T-helper 17 cell (primary cell): ENCODE results near the gene RGS12. TPM values are rescaled to one million over a fixed set of nuclear protein-coding genes. Genes with fewer than 3 reads are reported as not detected.

Source experiments
- ATAC-seq: fragments of 150-1000 bp; cut with Tn5 transposase; 2 replicates; pipeline ENCODE4 v1.10.0; 2021; ENCODE audit warnings: mild to moderate bottlenecking, moderate library complexity
- DNase-seq, 3 donors: peaks; one replicate each; pipeline versions ENCODE4 v3.0.0 to v3.0.0-alpha.2; 2020 to 2021
- H3K9me3 ChIP-seq: one replicate; pipeline ENCODE4 v1.7.0; 2013; ENCODE audit warnings: low read length, mild to moderate bottlenecking; ENCODE audit not compliant: control insufficient read depth, poor library complexity, severe bottlenecking
- H3K27ac Mint-ChIP-seq: one replicate; pipeline ENCODE4 v1.8.0; 2022; ENCODE audit warnings: mild to moderate bottlenecking, moderate library complexity, mixed read lengths
- H3K27me3 Mint-ChIP-seq: one replicate; pipeline ENCODE4 v1.8.0; 2022; ENCODE audit warnings: mixed read lengths
- H3K36me3 Mint-ChIP-seq: one replicate; pipeline ENCODE4 v1.8.0; 2022; ENCODE audit warnings: low read depth, mixed read lengths
- H3K4me1 Mint-ChIP-seq: one replicate; pipeline ENCODE4 v1.8.0; 2022; ENCODE audit warnings: mild to moderate bottlenecking, mixed read lengths
- H3K4me3 Mint-ChIP-seq: one replicate; pipeline ENCODE4 v1.8.0; 2022; ENCODE audit warnings: mild to moderate bottlenecking, moderate library complexity, mixed read lengths
- total RNA-seq, 4 donors: library from RNA in 2 of 4; stranded (reverse) in 2 of 4; gene quantifications; one replicate each; pipeline ENCODE4 v1.2.3 and lab custom pipeline; 2022 to 2026

The RGS12 gene
- total RNA-seq, 2 donors from 2014 or later = 4.0 to 5.0 TPM

GRCh38 chr4:3310301-3311094, 17.7 kb downstream of the RGS12 start:
- H3K9me3 ChIP-seq = no peaks in the 10 kb centered on the region
- DNase-seq (peak in 1 of 3 donors; percentile 6), ATAC-seq (no peak)
- peaks cover 7% of the 10 kb centered on the region for H3K4me1 Mint-ChIP-seq
- no peak overlapping the region for H3K4me3 Mint-ChIP-seq
- no peaks in the 10 kb centered on the region for H3K36me3 Mint-ChIP-seq
- no peaks in the 10 kb centered on the region for H3K27me3 Mint-ChIP-seq
- no peak overlapping the region for H3K27ac Mint-ChIP-seq

DNA sequence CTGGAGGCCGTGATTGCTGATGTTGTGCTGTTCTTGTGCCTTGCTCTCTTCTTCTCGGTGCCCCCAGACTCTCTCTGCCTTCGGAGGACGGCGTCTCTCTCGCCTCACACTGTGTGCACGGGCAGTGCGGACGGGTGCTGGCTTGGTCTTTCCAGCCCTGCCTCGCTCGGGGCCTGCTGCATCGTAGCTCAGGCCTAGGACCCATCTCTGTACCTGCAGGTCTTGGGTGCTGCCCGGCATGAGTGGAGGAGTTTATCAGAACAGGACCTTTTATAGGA, 18.2 kb downstream of the RGS12 start:
- H3K9me3 ChIP-seq = no peaks in the 10 kb centered on the region
- ATAC-seq = no peak
- H3K27ac Mint-ChIP-seq = no peak overlapping the region
- H3K4me1 Mint-ChIP-seq = peaks cover 6% of the 10 kb centered on the region
- no peak overlapping the region for H3K4me3 Mint-ChIP-seq
- DNase-seq = peak in 1 of 3 donors; percentile 4
- H3K27me3 Mint-ChIP-seq = no peaks in the 10 kb centered on the region
- no peaks in the 10 kb centered on the region for H3K36me3 Mint-ChIP-seq

DNA sequence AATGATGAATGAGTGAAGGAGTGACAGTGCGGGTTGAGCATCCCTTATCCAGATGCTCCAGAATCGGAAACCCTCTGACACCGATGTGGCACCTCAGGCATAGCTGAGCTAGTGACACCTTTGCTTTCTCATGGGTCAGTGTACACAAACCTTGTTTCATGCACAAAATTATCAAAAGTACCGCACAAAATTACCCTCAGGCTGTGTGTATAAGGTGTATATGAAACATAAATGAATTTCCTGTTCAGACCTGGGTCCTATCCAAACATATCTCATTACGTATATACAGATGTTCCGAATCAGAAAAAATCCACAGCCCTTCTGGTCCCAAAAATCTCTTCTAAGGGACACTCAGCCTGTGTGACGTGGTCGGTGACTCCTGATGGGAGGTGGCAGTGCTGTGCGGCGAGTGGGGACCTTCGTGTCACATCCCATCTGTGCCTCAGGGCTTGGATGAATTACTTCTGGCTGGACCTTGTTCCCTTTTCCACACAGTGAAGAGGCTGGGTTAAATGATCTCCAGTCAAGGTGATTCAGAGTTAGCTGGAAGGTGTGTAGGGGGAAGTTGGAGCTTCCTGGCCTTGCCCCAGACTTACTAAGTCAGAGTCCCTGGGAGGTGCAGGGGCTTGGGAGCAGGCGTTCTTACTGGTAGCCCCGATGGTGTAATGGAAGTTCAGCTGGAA, 18.8 kb downstream of the RGS12 start:
- peaks cover 4% of the 10 kb centered on the region for H3K4me1 Mint-ChIP-seq
- H3K27me3 Mint-ChIP-seq = no peaks in the 10 kb centered on the region
- H3K36me3 Mint-ChIP-seq = no peaks in the 10 kb centered on the region
- DNase-seq (no peak), ATAC-seq (no peak)
- H3K27ac Mint-ChIP-seq = no peak overlapping the region
- H3K9me3 ChIP-seq = no peaks in the 10 kb centered on the region
- H3K4me3 Mint-ChIP-seq = no peak overlapping the region

- Mint-ChIP-seq H3K27ac (peak overlapping the region; percentile 14), H3K27me3 (no peaks in the 10 kb centered on the region), H3K36me3 (no peaks in the 10 kb centered on the region), H3K4me1 (peaks cover 4% of the 10 kb centered on the region), H3K4me3 (no peak overlapping the region)
- DNase-seq = no peak
- H3K9me3 ChIP-seq = no peaks in the 10 kb centered on the region
- ATAC-seq = no peak
Observed at GRCh38 chr4:3312362-3312761, 19.5 kb downstream of the RGS12 start.

DNA sequence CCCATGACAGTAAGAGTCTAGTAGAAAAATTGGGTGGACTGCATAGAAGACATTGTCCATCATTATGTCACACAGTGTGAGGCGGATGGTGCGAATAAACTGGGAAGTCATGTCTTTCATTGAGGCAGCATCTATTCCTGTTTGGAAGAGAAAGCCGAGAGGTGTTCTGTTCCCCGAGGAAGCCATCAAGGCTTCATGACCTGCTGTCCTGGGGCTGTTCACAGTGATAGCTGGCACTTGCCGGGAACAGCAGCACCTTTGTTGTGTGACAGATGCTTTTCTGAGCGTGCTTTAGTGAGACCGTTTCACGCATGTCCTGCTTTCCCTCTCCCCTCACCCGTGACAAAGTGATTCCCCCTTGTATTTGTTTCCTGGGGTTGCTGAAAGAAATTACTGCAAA, 20.3 kb downstream of the RGS12 start:
- Mint-ChIP-seq H3K36me3 (no peaks in the 10 kb centered on the region), H3K4me1 (peaks cover 4% of the 10 kb centered on the region), H3K27ac (no peak overlapping the region), H3K4me3 (no peak overlapping the region), H3K27me3 (no peaks in the 10 kb centered on the region)
- DNase-seq (no peak), ATAC-seq (no peak)
- H3K9me3 ChIP-seq = no peaks in the 10 kb centered on the region

- no peaks in the 10 kb centered on the region for H3K36me3 Mint-ChIP-seq
- H3K27me3 Mint-ChIP-seq = no peaks in the 10 kb centered on the region
- ATAC-seq = no peak
- peak overlapping the region; percentile 7 for H3K4me3 Mint-ChIP-seq
- no peak overlapping the region for H3K27ac Mint-ChIP-seq
- H3K9me3 ChIP-seq = no peaks in the 10 kb centered on the region
- no peak for DNase-seq
- peaks cover 2% of the 10 kb centered on the region for H3K4me1 Mint-ChIP-seq
Observed at GRCh38 chr4:3313556-3314228, 20.9 kb downstream of the RGS12 start.

DNA sequence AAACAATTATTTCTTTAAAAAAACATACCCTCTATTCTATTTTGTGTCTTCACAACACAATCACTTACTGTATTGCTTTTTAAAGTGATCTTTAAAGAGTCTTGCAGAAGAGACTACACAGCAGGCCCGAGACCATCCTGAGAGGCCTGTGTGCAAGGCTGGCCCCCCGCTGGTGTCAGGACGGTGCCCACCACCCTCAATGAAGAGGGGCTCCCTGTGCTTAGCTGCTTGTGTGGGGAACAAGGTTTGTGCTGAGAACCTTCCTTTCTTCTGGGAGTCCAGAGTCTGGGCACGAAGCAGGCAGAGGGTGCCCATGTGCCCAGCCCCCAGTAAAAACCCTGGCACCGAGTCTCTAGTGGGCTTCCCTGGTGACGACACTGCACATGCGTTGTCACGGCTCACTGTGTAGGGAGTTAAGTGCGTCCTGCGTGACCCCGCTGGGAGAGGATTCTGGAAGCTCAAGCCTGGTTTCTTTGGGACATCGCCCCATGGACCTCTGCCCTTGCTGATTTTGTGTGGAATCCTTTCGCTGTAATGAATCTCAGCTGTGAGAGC, 22.0 kb downstream of the RGS12 start:
- DNase-seq (no peak), ATAC-seq (no peak)
- Mint-ChIP-seq H3K27me3 (no peaks in the 10 kb centered on the region), H3K4me3 (no peak overlapping the region), H3K4me1 (peaks cover 4% of the 10 kb centered on the region), H3K36me3 (no peaks in the 10 kb centered on the region), H3K27ac (no peak overlapping the region)
- no peaks in the 10 kb centered on the region for H3K9me3 ChIP-seq

GRCh38 chr4:3315566-3315965, 22.7 kb downstream of the RGS12 start:
- Mint-ChIP-seq H3K4me1 (peaks cover 6% of the 10 kb centered on the region), H3K36me3 (no peaks in the 10 kb centered on the region), H3K4me3 (no peak overlapping the region), H3K27ac (no peak overlapping the region), H3K27me3 (no peaks in the 10 kb centered on the region)
- DNase-seq (no peak), ATAC-seq (no peak)
- no peaks in the 10 kb centered on the region for H3K9me3 ChIP-seq

- Mint-ChIP-seq H3K4me3 (no peak overlapping the region), H3K4me1 (peaks cover 6% of the 10 kb centered on the region), H3K27ac (peak overlapping the region; percentile 62), H3K27me3 (no peaks in the 10 kb centered on the region), H3K36me3 (no peaks in the 10 kb centered on the region)
- no peak for ATAC-seq
- no peak for DNase-seq
- no peaks in the 10 kb centered on the region for H3K9me3 ChIP-seq
Observed at GRCh38 chr4:3316146-3316545, 23.3 kb downstream of the RGS12 start.

DNA sequence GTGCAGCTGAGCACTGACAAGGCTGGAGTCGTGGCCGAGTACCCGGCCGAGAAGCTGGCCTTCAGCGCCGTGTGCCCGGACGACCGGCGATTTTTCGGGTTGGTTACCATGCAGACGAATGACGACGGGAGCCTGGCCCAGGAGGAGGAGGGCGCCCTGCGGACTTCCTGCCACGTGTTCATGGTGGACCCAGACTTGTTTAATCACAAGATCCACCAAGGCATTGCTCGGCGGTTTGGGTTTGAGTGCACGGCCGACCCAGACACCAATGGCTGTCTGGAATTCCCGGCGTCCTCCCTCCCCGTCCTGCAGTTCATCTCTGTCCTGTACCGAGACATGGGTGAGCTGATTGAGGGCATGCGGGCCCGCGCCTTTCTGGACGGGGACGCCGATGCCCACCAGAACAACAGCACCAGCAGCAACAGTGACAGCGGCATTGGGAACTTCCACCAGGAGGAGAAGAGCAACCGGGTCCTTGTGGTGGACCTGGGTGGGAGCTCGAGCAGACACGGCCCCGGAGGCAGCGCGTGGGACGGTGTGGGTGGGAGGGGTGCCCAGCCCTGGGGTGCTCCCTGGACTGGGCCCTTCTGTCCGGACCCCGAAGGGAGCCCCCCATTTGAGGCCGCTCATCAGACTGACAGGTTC, 24.3 kb downstream of the RGS12 start:
- H3K9me3 ChIP-seq = no peaks in the 10 kb centered on the region
- Mint-ChIP-seq H3K27ac (no peak overlapping the region), H3K27me3 (no peaks in the 10 kb centered on the region), H3K4me3 (no peak overlapping the region), H3K36me3 (no peaks in the 10 kb centered on the region), H3K4me1 (peaks cover 6% of the 10 kb centered on the region)
- ATAC-seq (no peak), DNase-seq (no peak)

GRCh38 chr4:3317656-3318211, 24.9 kb downstream of the RGS12 start:
- DNase-seq = no peak
- Mint-ChIP-seq H3K4me3 (no peak overlapping the region), H3K36me3 (no peaks in the 10 kb centered on the region), H3K4me1 (peaks cover 6% of the 10 kb centered on the region), H3K27me3 (no peaks in the 10 kb centered on the region), H3K27ac (no peak overlapping the region)
- no peaks in the 10 kb centered on the region for H3K9me3 ChIP-seq
- no peak for ATAC-seq

GRCh38 chr4:3318561-3319021, 25.8 kb downstream of the RGS12 start:
- Mint-ChIP-seq H3K36me3 (peaks cover under 1% of the 10 kb centered on the region), H3K27ac (no peak overlapping the region), H3K27me3 (no peaks in the 10 kb centered on the region), H3K4me3 (no peak overlapping the region), H3K4me1 (peaks cover 6% of the 10 kb centered on the region)
- no peak for DNase-seq
- no peaks in the 10 kb centered on the region for H3K9me3 ChIP-seq
- no peak for ATAC-seq
